COR-L47 (cell line): ENCODE measurements around the gene NTM.

Experiments
- DNase-seq: peaks from one replicate; lab custom pipeline; 2025; lab: John Stamatoyannopoulos, UW

The NTM gene

GRCh38 chr11:131549770-131550169 lies 179.4 kb downstream of the NTM start:
- DNase-seq: no peak

- no peak for DNase-seq
These were observed 189.9 kb downstream of the NTM start for GRCh38 chr11:131560287-131560686.

DNA sequence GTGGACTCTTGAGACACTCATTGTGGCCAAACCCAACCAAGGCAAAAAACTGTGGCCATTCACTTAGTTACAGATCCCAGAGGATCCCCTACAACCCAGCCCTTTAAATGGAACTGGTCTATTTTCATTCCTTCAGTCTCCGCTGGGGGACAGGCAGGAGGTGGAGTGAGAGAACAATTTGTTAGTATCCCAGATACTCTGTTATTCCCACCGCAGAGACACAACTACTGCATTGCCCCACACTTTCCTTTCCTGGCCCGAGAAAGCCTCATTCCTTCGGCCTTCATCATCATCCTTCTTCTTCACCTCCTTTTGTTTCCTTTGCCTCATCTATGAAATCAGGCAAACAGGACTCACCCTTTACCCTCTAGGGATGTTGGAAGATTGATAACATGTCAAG lies 191.1 kb downstream of the NTM start:
- DNase-seq: no peak

GRCh38 chr11:131561972-131562371 lies 191.6 kb downstream of the NTM start:
- DNase-seq: no peak

DNA sequence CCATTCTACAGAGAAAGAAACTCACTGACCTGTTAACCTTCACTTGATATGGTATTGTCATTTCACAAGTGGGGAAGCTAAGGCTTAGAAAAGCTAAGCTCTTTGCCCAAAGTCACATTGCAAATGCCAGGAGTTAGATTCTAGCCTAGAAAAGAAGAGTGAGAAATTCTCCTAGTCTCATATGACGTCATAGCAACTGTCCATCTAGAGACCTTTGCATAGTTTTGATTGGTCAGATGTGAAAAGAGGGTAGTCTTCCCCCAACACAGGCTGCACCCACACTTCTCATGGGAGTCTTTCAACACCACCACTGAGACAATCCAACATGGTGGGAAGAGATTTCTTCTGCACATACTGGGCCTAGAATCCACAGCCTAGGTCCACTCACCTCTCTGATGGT lies 197.9 kb downstream of the NTM start:
- DNase-seq: no peak

DNA sequence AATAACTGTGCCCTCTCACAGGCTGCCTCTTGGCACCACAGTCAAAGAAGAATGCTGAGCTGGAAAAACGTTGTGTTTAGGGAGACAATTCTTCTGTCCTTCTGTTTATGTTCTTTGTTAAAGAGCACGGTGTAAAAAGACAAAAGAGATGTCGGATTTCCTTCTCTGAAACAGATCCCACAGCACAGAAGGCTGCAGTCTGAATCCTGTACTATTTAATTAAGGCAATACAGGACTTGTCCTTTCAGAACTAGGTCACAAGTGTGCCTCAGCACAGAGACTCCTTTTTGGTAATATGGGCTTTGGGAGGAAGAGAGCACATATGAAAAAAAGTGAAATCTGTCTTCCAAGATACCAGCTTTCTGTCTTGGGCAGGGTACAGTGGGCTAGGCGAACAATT lies 201.2 kb downstream of the NTM start:
- DNase-seq: no peak

DNA sequence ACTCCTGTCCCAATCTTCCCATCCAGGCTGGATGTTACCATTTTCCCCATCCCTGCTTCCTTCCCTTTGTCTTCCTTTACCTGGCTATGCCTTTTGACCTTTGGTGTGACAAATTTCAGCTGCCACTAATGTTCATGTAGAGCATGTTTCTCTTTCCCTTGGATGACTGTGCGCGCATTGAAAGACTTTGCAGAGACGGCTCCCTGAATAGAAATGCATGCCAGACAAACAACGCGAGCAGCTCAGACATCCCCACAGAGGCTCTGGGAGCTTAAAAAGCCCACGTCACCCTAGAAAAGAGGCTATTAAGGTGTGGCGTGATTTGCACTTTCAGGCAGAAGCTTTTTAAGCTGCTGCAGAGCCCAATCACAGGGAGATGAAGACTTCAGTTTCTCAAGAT lies 202.0 kb downstream of the NTM start:
- DNase-seq: no peak

- no peak for DNase-seq
These were observed 209.5 kb downstream of the NTM start for GRCh38 chr11:131579932-131580387.

- DNase-seq: no peak
These were observed 210.1 kb downstream of the NTM start for GRCh38 chr11:131580476-131580875.

- DNase-seq: no peak
These were observed 210.6 kb downstream of the NTM start for GRCh38 chr11:131581046-131581445.

DNA sequence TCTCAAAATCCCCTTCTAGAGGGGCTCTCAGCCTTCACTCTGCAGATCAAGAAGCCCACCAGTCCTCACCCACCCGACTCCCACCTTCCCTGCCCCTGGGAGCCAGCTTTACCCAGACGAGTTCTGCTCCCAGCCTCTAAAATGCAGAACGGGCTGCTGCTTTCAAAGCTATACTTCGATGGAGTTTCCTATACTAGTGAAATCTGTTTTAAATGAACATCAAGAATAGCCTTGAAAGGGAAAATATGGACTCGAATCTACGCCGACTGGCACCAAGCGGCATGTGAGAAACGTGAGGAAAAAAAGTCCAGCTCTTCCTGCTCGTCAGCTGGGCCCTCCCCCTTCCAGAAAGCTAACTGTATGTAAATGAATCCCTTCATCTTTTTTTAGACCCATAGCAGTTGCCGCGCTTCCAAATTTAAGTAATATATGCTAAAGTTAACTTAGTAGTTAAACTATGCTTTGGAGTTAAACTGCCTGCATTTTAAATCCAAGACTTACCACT lies 211.7 kb downstream of the NTM start:
- DNase-seq: no peak

GRCh38 chr11:131583421-131583820 lies 213.0 kb downstream of the NTM start:
- DNase-seq: no peak

DNA sequence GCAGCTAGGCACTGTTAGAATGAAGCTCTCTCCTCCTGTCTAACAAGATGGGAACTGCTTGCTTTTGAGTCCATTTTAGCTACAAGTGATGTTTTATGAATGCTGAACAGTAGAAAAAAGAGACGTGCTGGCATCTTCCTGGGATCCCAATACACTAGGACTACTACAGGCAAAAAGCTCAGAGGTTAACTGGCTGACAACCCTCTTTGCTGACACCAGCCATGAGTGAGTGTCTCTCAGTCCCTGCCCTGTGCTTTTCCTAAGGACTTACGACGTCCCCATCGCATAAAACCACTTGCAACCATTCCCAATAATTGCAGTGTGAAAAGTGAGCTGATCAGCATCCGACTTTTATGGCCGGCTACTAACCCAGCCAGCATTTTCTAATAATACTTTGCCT lies 213.5 kb downstream of the NTM start:
- no peak for DNase-seq

- no peak for DNase-seq
These were observed 214.6 kb downstream of the NTM start for GRCh38 chr11:131584785-131585592.

GRCh38 chr11:131588057-131588456 lies 217.6 kb downstream of the NTM start:
- DNase-seq: no peak

GRCh38 chr11:131591051-131591461 lies 220.6 kb downstream of the NTM start:
- DNase-seq: no peak

- no peak for DNase-seq
These were observed 221.7 kb downstream of the NTM start for GRCh38 chr11:131592152-131592551.

DNA sequence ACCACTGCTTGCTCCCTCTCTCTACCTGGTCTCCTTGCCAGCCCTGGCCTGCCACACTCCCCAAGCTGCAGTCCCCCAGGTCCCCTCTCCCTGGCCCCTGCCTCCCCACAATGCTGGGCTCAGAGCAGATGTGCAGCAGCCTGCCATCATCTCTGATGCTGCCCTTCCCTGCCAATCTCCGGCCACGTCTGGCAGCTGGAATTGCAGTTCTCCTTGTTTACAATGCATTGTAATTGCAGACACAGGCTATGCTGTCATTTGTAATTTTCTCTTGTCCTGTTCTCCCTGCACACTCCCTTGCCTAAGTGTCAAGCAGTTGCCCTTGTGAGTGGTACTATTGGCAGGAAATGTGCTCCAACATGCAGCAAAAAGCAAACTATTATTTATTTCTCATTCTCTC lies 222.3 kb downstream of the NTM start:
- no peak for DNase-seq

GRCh38 chr11:131593301-131593700 lies 222.9 kb downstream of the NTM start:
- no peak for DNase-seq

- DNase-seq: no peak
These were observed 225.4 kb downstream of the NTM start for GRCh38 chr11:131595797-131596196.

DNA sequence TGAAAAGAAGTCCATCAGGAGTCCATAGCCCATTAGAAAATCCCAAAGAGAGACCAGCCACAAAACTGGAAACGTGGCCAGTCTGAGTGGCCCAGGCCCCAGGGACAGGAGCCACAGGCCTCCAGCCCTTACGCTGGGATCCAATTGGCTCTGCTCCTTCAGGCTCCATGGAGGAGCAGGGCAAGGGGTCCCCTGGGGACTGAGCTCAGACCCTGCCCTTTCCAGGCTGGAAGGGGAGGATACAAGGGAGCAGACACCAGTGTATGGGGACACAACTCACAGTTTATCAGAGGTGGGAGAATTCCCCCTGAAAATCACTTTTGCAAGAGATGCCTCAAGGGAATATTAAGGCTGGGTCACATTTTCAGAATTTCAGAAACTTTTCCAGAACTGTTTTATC lies 227.5 kb downstream of the NTM start:
- no peak for DNase-seq

- DNase-seq: no peak
These were observed 227.9 kb downstream of the NTM start for GRCh38 chr11:131598305-131598704.

DNA sequence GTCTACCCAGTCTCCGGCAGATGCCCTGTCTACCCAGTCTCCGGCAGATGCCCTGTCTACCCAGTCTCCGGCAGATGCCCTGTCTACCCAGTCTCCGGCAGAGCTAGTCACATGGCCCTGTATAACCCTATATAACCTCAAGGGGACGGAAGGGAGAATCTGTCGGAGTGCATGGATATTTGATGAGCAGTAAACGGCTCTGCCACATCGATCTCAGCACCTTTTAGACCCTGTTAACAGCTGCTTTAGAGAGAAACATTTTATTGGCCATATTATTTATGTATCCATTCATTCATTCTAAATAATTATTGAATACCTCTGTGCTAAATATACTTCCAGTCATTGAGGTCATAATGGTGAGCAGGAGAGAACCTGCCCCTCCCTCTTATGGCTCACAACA lies 228.9 kb downstream of the NTM start:
- no peak for DNase-seq

GRCh38 chr11:131600628-131601027 lies 230.2 kb downstream of the NTM start:
- DNase-seq: no peak
